HepG2 (cell line): Measurements from ENCODE around the gene HSD11B2. TPM values are rescaled to one million over a fixed set of nuclear protein-coding genes. Genes with fewer than 3 reads are reported as not detected.

Experiments
- FOXM1 ChIP-seq: sonication (generic); formaldehyde crosslinking; IDR thresholded peaks from 2 replicates; pipeline ENCODE4 v1.5.0; 2020; ENCODE audit warnings: missing genetic modification reagents
- HOXA9 ChIP-seq: sonication (generic); formaldehyde crosslinking; IDR thresholded peaks from 2 replicates; pipeline ENCODE4 v1.8.1; 2022; ENCODE audit warnings: missing genetic modification reagents, mild to moderate bottlenecking, moderate library complexity, borderline replicate concordance
- polyA plus RNA-seq, 8 experiments: library from polyadenylated mRNA; depleted of rRNA in 3 of 8; stranded (reverse) in 7 of 8; unstranded in 1 of 8; fragments of >200 nt; fragmentation: Illumina TruSeq in 4 of 8; extraction: Trizol in 4 of 8; gene quantifications; 2 replicates each; pipeline versions ENCODE4 v1.2.1 to v1.2.3, GENCODE V29; 2011 to 2016; ENCODE audit warnings: low read depth in 4 of 8, missing spikeins in 1 of 8, mixed read lengths in 1 of 8; ENCODE audit not compliant: insufficient read depth in 1 of 8
- total RNA-seq, 5 experiments: library from RNA; depleted of rRNA; stranded (reverse); fragments of >200 nt; fragmentation: Illumina TruSeq; extraction: Trizol; gene quantifications; 2 replicates each; pipeline ENCODE4 v1.2.3, GENCODE V29; 2016; ENCODE audit warnings: low read depth in 1 of 5
- TF ChIP-seq, protein P1 (sequence below): sonication (generic); formaldehyde crosslinking; IDR thresholded peaks from 2 replicates; pipeline ENCODE4 v1.4.0; 2020; ENCODE audit warnings: missing genetic modification reagents
- TF ChIP-seq, protein P2 (sequence below): sonication (generic); formaldehyde crosslinking; IDR thresholded peaks from 2 replicates; pipeline ENCODE4 v1.4.0; 2020; ENCODE audit warnings: missing genetic modification reagents
- TF ChIP-seq, protein P3 (sequence below): sonication (generic); formaldehyde crosslinking; IDR thresholded peaks from 2 replicates; pipeline ENCODE4 v1.4.0; 2020; ENCODE audit warnings: mild to moderate bottlenecking, missing genetic modification reagents, borderline replicate concordance

HSD11B2 gene
- total and polyA plus RNA-seq, 2 of the 13 experiments (the other 11 are each of a cell fraction or from before 2014, with no cell fraction given), result 8.9 to 13.6 TPM

DNA sequence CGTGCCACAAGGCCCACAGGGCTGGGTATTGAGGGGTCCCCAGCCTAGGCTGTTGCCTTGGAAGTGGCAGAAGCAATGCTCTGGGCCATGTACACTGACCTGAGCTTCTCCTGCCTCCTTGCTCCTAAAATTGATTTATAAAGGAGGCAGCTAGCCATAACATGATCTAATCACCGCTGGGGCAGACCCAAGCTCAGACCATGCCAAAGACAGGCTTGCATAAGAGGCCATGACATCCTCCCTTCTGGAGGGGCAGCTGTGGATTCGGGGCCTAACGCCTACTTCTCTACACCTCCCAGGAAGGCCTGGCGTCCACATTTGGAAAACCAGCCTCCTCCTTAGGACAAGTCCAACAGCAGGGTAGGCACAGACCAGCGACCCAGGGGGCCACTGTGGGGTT, 12.3 kb downstream of the HSD11B2 start (continued):
- TF ChIP-seq HOXA9 (CRISPR knock-in tag) (no peak), FOXM1 (CRISPR knock-in tag) (no peak)
- TF ChIP-seq, protein P1, sequence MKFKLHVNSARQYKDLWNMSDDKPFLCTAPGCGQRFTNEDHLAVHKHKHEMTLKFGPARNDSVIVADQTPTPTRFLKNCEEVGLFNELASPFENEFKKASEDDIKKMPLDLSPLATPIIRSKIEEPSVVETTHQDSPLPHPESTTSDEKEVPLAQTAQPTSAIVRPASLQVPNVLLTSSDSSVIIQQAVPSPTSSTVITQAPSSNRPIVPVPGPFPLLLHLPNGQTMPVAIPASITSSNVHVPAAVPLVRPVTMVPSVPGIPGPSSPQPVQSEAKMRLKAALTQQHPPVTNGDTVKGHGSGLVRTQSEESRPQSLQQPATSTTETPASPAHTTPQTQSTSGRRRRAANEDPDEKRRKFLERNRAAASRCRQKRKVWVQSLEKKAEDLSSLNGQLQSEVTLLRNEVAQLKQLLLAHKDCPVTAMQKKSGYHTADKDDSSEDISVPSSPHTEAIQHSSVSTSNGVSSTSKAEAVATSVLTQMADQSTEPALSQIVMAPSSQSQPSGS (CRISPR knock-in tag), result no peak
- TF ChIP-seq, protein P2, sequence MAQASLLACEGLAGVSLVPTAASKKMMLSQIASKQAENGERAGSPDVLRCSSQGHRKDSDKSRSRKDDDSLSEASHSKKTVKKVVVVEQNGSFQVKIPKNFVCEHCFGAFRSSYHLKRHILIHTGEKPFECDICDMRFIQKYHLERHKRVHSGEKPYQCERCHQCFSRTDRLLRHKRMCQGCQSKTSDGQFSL (CRISPR knock-in tag), result no peak
- TF ChIP-seq, protein P3, sequence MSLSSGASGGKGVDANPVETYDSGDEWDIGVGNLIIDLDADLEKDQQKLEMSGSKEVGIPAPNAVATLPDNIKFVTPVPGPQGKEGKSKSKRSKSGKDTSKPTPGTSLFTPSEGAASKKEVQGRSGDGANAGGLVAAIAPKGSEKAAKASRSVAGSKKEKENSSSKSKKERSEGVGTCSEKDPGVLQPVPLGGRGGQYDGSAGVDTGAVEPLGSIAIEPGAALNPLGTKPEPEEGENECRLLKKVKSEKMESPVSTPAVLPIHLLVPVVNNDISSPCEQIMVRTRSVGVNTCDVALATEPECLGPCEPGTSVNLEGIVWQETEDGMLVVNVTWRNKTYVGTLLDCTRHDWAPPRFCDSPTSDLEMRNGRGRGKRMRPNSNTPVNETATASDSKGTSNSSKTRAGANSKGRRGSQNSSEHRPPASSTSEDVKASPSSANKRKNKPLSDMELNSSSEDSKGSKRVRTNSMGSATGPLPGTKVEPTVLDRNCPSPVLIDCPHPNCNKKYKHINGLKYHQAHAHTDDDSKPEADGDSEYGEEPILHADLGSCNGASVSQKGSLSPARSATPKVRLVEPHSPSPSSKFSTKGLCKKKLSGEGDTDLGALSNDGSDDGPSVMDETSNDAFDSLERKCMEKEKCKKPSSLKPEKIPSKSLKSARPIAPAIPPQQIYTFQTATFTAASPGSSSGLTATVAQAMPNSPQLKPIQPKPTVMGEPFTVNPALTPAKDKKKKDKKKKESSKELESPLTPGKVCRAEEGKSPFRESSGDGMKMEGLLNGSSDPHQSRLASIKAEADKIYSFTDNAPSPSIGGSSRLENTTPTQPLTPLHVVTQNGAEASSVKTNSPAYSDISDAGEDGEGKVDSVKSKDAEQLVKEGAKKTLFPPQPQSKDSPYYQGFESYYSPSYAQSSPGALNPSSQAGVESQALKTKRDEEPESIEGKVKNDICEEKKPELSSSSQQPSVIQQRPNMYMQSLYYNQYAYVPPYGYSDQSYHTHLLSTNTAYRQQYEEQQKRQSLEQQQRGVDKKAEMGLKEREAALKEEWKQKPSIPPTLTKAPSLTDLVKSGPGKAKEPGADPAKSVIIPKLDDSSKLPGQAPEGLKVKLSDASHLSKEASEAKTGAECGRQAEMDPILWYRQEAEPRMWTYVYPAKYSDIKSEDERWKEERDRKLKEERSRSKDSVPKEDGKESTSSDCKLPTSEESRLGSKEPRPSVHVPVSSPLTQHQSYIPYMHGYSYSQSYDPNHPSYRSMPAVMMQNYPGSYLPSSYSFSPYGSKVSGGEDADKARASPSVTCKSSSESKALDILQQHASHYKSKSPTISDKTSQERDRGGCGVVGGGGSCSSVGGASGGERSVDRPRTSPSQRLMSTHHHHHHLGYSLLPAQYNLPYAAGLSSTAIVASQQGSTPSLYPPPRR (CRISPR knock-in tag), result no peak
